Retinal pigment epithelial cell (primary cell): Measurements from ENCODE around the gene C6orf120.

ENCODE experiments used
- DNase-seq: peaks from one replicate; pipeline ENCODE4 v3.0.0-alpha.2; 2010; ENCODE audit warnings: low read depth
- H3K4me3 ChIP-seq: 2 replicates; pipeline ENCODE4 v1.5.1; 2011; ENCODE audit warnings: mild to moderate bottlenecking, low read length, control low read depth, moderate library complexity
- TF ChIP-seq, protein P1 (sequence below): conservative IDR thresholded peaks from 2 replicates; pipeline ENCODE4 v1.5.1; 2011; ENCODE audit warnings: low read depth, low read length, control low read depth, inconsistent platforms

Gene C6orf120

DNA sequence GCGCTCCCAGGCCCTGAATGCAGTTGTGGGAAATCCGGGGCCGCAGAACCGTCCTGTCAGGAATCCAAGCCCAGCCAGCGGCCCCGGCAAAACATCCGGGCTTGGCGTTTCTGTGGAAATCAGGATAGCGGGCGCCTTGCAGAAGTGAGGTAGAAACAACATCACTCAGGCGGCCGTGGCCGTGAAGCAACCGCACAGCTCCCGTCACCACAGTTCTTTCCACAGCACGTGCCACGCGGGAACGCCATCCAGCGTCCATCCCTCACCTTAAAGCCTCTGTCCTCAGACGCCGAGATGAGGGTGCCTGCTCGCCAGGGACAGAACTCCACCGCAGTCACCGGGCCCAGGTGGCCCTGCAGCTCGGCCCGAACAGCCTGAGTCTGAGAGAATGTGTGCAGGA lies 34.2 kb upstream of the C6orf120 start:
- no peak for DNase-seq
- H3K4me3 ChIP-seq: no peak overlapping the region
- TF ChIP-seq, protein P1, sequence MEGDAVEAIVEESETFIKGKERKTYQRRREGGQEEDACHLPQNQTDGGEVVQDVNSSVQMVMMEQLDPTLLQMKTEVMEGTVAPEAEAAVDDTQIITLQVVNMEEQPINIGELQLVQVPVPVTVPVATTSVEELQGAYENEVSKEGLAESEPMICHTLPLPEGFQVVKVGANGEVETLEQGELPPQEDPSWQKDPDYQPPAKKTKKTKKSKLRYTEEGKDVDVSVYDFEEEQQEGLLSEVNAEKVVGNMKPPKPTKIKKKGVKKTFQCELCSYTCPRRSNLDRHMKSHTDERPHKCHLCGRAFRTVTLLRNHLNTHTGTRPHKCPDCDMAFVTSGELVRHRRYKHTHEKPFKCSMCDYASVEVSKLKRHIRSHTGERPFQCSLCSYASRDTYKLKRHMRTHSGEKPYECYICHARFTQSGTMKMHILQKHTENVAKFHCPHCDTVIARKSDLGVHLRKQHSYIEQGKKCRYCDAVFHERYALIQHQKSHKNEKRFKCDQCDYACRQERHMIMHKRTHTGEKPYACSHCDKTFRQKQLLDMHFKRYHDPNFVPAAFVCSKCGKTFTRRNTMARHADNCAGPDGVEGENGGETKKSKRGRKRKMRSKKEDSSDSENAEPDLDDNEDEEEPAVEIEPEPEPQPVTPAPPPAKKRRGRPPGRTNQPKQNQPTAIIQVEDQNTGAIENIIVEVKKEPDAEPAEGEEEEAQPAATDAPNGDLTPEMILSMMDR: no peak

DNA sequence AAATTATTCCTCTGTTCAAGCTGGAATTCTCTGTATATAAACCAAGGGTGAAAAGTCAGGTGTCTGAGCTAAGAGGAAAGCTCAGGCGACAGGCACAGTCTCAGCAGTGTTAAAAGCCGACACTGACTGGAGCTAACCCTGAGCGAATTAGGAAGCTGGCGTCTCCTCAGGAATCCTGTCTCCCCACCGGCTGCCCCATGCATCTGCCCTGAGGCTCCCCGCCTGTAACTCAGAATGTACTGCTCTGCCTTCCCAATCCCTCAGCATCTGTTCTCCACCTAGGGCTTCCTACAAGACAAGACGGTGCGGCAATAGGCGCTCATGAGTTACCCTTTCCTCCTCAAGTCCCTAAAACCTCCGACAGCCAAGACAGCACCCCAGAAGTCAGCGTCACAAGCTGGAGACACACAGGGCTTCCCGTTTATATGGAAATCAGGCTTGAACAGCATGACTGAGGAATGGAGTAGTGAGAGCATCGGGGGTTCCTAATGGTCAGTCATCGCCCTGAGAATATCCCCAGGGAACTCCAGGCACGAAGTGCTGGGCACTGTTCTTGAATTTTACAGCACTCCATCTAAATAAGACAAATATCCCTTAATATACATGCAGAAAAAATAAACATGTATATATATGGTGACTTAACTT lies 33.6 kb upstream of the C6orf120 start:
- TF ChIP-seq, protein P1: no peak
- no peak for DNase-seq
- no peak overlapping the region for H3K4me3 ChIP-seq

GRCh38 chr6:169669147-169669546 lies 32.8 kb upstream of the C6orf120 start:
- DNase-seq: no peak
- TF ChIP-seq, protein P1: no peak
- no peak overlapping the region for H3K4me3 ChIP-seq

GRCh38 chr6:169669889-169670288 lies 32.0 kb upstream of the C6orf120 start:
- H3K4me3 ChIP-seq: no peak overlapping the region
- no peak for DNase-seq
- TF ChIP-seq, protein P1: no peak

DNA sequence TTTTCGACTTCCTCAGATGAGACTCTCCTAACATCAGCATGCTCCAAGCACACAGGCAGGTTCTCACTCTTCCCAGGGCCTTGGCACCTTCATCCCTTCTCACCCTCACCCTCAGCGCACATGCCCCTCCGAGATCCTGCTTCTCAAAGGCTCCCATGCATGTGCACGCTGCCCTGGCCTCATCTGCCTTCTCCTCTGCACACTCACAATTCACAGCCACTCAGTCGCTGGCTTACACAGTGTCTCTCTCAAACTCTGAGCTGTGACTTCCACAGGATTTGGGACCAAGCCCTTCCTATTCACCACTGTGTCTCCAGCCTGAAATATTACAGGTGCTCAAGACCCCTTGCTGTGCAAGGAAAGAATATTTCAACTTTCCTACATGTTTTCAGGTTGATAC lies 30.4 kb upstream of the C6orf120 start:
- no peak overlapping the region for H3K4me3 ChIP-seq
- TF ChIP-seq, protein P1: no peak
- DNase-seq: no peak

DNA sequence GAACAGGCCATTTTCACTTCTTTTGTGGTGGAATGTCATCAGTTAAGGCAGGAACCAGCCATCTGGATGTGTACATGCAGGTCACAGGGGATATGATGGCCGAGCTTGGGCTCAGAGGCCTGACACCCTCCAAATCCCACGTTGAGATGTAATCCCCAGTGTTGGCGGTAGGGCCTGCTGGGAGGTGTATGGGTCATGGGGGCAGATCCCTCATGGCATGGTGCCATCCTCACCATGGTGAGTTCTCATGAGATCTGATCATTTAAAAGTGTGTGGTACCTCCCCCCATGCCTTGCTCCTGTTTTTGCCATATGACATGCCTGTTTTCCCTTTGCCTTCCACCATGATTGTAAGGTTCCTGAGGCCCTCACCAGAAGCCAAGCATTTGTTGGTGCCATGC lies 26.9 kb upstream of the C6orf120 start:
- TF ChIP-seq, protein P1: no peak
- DNase-seq: no peak
- H3K4me3 ChIP-seq: no peak overlapping the region

GRCh38 chr6:169677096-169677495 lies 24.8 kb upstream of the C6orf120 start:
- no peak overlapping the region for H3K4me3 ChIP-seq
- DNase-seq: no peak
- TF ChIP-seq, protein P1: no peak
